ENCODE measurements around the gene MAPK4. TPM values are rescaled to one million over a fixed set of nuclear protein-coding genes. Genes with fewer than 3 reads are reported as not detected.

Gene MAPK4
- total and polyA plus RNA-seq, 10 of the 15 experiments (the other 5 are each of a cell fraction or from before 2014, with no cell fraction given): 0.03 to 0.11 (median 0.06) TPM; not detected in 4

DNA sequence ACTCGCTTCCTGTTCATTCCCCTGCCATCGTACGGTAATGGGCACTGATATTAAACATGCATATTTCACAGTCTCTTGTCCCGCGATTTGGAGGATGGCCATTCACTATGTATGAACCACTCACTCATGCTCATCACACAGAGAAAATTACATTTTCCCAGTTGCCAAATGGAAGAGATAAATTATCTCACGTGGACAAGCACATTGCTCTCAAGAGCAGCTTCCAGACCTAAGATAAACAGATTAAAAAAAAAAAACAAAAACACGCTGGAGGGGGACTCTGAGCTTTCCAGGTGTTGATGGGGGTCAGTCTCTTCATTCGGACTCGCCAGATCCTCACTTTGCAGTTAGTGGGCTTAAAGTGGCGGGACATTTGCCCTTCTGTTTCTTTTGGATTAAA lies 1.7 kb upstream of the MAPK4 start:
- Histone ChIP-seq H3K9ac (ENCODE audit: control insufficient read depth, insufficient read depth, low read length) (no peak overlapping the region), H3K27me3 (replicated peaks in 1 of 2; ENCODE audit: control insufficient read depth in 2 of 2, insufficient read depth in 2 of 2, low read length in 1 of 2) (peaks cover 13 to 15% of the 10 kb centered on the region in 2 experiments), H3K27ac (ENCODE audit: control insufficient read depth, insufficient read depth) (no peak overlapping the region), H3K9me3 (replicated peaks; ENCODE audit: control insufficient read depth, insufficient read depth, low read length) (no peaks in the 10 kb centered on the region; the same call in 1 of the 3 replicates), H3K79me2 (ENCODE audit: control insufficient read depth, insufficient read depth, low read length) (no peaks in the 10 kb centered on the region), H3K4me3 (no peak overlapping the region), H3K36me3 (ENCODE audit: control insufficient read depth in 2 of 2, insufficient read depth in 2 of 2, low read length in 1 of 2) (no peaks in the 10 kb centered on the region), H3K4me2 (ENCODE audit: control insufficient read depth, insufficient read depth) (no peak overlapping the region), H2AFZ (ENCODE audit: control insufficient read depth, low read depth, low read length) (no peak overlapping the region), H4K20me1 (ENCODE audit: control insufficient read depth, insufficient read depth) (no peaks in the 10 kb centered on the region), H3K4me1 (ENCODE audit: control insufficient read depth, insufficient read depth, low read length) (no peaks in the 10 kb centered on the region)
- TF ChIP-seq ZNF384 (IDR thresholded peaks at IDR 0.05; ENCODE audit: borderline replicate concordance, low read depth, low read length) (no peak), PML (IDR thresholded peaks at IDR 0.05; ENCODE audit: low read length) (no peak), ZNF24 (IDR thresholded peaks at IDR 0.05) (no peak), SMC3 (IDR thresholded peaks at IDR 0.05; ENCODE audit: borderline replicate concordance, low read length) (no peak), MTA3 (IDR thresholded peaks at IDR 0.05; ENCODE audit: borderline replicate concordance, low read length) (no peak), ZNF207 (IDR thresholded peaks at IDR 0.05; ENCODE audit: borderline replicate concordance) (no peak), CREM (IDR thresholded peaks at IDR 0.05; ENCODE audit: low read depth) (no peak), EED (IDR thresholded peaks at IDR 0.05; ENCODE audit: low read depth) (no peak), MEF2B (IDR thresholded peaks at IDR 0.05; ENCODE audit: partially characterized antibody, poor library complexity, severe bottlenecking) (no peak), ESRRA (IDR thresholded peaks at IDR 0.05; ENCODE audit: low read length) (no peak), SRF (IDR thresholded peaks at IDR 0.05; ENCODE audit: low read depth in 2 of 2, low read length in 2 of 2) (no peak), ASH2L (IDR thresholded peaks at IDR 0.05; ENCODE audit: borderline replicate concordance, low read depth) (no peak), GATAD2B (conservative IDR thresholded peaks at IDR 0.05; ENCODE audit: low read depth) (no peak), ETV6 (conservative IDR thresholded peaks at IDR 0.05 in 1 of 2, IDR thresholded peaks at IDR 0.05 in 1 of 2; ENCODE audit: borderline replicate concordance in 1 of 2, low read depth in 1 of 2) (no peak)
- TF ChIP-seq, protein P1, sequence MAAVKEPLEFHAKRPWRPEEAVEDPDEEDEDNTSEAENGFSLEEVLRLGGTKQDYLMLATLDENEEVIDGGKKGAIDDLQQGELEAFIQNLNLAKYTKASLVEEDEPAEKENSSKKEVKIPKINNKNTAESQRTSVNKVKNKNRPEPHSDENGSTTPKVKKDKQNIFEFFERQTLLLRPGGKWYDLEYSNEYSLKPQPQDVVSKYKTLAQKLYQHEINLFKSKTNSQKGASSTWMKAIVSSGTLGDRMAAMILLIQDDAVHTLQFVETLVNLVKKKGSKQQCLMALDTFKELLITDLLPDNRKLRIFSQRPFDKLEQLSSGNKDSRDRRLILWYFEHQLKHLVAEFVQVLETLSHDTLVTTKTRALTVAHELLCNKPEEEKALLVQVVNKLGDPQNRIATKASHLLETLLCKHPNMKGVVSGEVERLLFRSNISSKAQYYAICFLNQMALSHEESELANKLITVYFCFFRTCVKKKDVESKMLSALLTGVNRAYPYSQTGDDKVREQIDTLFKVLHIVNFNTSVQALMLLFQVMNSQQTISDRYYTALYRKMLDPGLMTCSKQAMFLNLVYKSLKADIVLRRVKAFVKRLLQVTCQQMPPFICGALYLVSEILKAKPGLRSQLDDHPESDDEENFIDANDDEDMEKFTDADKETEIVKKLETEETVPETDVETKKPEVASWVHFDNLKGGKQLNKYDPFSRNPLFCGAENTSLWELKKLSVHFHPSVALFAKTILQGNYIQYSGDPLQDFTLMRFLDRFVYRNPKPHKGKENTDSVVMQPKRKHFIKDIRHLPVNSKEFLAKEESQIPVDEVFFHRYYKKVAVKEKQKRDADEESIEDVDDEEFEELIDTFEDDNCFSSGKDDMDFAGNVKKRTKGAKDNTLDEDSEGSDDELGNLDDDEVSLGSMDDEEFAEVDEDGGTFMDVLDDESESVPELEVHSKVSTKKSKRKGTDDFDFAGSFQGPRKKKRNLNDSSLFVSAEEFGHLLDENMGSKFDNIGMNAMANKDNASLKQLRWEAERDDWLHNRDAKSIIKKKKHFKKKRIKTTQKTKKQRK (IDR thresholded peaks at IDR 0.05; ENCODE audit: low read depth, low read length): no peak
- TF ChIP-seq, protein P2, sequence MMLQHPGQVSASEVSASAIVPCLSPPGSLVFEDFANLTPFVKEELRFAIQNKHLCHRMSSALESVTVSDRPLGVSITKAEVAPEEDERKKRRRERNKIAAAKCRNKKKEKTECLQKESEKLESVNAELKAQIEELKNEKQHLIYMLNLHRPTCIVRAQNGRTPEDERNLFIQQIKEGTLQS (IDR thresholded peaks at IDR 0.05; ENCODE audit: borderline replicate concordance, extremely low read depth, low read depth, low read length): no peak
- DNase-seq (ENCODE audit: low read depth, low spot score) (no peak), ATAC-seq (no peak), FAIRE-seq (no peak)
- intact Hi-C loops (cut with micrococcal nuclease; ENCODE audit: unreplicated experiment): no loop called here
- 38% methylated on average over 10 of the region's 10 CpGs for WGBS (ENCODE audit: insufficient coverage, insufficient replicate concordance, low lambda C conversion rate, missing lambda C conversion rate)
- POLR2A ChIA-PET: no interaction called here
- BruUV-seq (replicated peaks): no TSS peak
- CTCF ChIA-PET: no interaction called here
- RAD21 ChIA-PET (ENCODE audit: unreplicated experiment): no interaction called here
- SMC1A ChIA-PET (ENCODE audit: uncharacterized antibody, unreplicated experiment): no interaction called here
- in situ Hi-C loops (cut with MboI): no loop called here

All from GM12878 (cell line).